ENCODE results near the gene PITPNB.

Gene PITPNB

DNA sequence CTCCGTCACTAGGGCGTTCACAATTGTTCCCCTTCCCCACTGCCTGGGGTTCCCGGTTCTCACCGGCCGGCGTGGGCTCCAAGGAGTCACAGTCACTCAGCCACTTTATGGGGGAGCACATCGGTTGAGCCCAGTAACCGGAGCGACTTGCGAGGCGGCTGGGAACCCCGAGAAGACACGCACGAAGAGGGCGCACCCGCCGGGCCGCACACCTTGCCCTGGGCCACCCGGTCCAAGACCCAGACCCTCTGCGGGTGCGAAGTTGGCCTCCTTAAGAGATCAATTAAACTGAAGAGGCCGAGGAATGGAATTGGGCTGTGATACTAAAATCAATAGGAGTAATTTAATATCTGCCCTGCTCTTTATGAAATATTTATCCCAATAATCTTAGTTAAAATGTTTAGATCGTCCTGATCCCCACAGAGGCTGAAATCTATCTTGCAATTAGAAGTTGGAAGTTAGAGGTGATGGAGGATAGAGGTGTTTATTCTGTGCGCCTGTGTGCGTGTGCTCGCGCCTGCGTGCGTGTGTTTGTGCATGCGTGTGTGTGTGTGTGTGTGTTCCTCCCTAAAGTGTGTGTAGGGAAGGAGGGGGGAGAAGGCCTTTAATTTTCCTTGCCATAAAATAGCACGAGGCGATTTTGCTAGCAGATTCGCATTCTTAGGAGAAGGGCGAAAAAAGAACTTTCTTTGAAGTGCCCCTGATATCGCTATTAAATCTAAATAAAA lies 116.5 kb downstream of the PITPNB start:
- no peak; the same call in 2 of the 3 replicates for ATAC-seq

More for the DNA sequence above, 116.5 kb downstream of the PITPNB start:
- TF ChIP-seq, protein P1, sequence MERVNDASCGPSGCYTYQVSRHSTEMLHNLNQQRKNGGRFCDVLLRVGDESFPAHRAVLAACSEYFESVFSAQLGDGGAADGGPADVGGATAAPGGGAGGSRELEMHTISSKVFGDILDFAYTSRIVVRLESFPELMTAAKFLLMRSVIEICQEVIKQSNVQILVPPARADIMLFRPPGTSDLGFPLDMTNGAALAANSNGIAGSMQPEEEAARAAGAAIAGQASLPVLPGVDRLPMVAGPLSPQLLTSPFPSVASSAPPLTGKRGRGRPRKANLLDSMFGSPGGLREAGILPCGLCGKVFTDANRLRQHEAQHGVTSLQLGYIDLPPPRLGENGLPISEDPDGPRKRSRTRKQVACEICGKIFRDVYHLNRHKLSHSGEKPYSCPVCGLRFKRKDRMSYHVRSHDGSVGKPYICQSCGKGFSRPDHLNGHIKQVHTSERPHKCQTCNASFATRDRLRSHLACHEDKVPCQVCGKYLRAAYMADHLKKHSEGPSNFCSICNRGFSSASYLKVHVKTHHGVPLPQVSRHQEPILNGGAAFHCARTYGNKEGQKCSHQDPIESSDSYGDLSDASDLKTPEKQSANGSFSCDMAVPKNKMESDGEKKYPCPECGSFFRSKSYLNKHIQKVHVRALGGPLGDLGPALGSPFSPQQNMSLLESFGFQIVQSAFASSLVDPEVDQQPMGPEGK (CRISPR knock-in tag; IDR thresholded peaks at IDR 0.05; ENCODE audit: borderline replicate concordance): no peak
- TF ChIP-seq, protein P2, sequence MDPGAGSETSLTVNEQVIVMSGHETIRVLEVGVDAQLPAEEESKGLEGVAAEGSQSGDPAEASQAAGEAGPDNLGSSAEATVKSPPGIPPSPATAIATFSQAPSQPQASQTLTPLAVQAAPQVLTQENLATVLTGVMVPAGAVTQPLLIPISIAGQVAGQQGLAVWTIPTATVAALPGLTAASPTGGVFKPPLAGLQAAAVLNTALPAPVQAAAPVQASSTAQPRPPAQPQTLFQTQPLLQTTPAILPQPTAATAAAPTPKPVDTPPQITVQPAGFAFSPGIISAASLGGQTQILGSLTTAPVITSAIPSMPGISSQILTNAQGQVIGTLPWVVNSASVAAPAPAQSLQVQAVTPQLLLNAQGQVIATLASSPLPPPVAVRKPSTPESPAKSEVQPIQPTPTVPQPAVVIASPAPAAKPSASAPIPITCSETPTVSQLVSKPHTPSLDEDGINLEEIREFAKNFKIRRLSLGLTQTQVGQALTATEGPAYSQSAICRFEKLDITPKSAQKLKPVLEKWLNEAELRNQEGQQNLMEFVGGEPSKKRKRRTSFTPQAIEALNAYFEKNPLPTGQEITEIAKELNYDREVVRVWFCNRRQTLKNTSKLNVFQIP (CRISPR knock-in tag; IDR thresholded peaks at IDR 0.05; ENCODE audit: borderline replicate concordance, low read depth): no peak
- no peak for TF ChIP-seq GLIS3 (CRISPR knock-in tag; IDR thresholded peaks at IDR 0.05)
- no peak for TF ChIP-seq ZNF8 (CRISPR knock-in tag; IDR thresholded peaks at IDR 0.05)
- no peak for TF ChIP-seq ZNF70 (CRISPR knock-in tag; IDR thresholded peaks at IDR 0.05)
- no peak for TF ChIP-seq TCF4 (CRISPR knock-in tag; IDR thresholded peaks at IDR 0.05; ENCODE audit: borderline replicate concordance)
- TF ChIP-seq ARNTL (CRISPR knock-in tag; IDR thresholded peaks at IDR 0.05; ENCODE audit: borderline replicate concordance, low read depth): no peak
- no peak for TF ChIP-seq RARB (CRISPR knock-in tag; IDR thresholded peaks at IDR 0.05)
- no peak for TF ChIP-seq ZFP30 (CRISPR knock-in tag; IDR thresholded peaks at IDR 0.05)
- TF ChIP-seq TOX (CRISPR knock-in tag; IDR thresholded peaks at IDR 0.05; ENCODE audit: borderline replicate concordance): no peak
- no peak for TF ChIP-seq BACH2 (CRISPR knock-in tag; IDR thresholded peaks at IDR 0.05; ENCODE audit: borderline replicate concordance)
- TF ChIP-seq ZC3H10 (CRISPR knock-in tag; IDR thresholded peaks at IDR 0.05): no peak
- TF ChIP-seq, protein P3, sequence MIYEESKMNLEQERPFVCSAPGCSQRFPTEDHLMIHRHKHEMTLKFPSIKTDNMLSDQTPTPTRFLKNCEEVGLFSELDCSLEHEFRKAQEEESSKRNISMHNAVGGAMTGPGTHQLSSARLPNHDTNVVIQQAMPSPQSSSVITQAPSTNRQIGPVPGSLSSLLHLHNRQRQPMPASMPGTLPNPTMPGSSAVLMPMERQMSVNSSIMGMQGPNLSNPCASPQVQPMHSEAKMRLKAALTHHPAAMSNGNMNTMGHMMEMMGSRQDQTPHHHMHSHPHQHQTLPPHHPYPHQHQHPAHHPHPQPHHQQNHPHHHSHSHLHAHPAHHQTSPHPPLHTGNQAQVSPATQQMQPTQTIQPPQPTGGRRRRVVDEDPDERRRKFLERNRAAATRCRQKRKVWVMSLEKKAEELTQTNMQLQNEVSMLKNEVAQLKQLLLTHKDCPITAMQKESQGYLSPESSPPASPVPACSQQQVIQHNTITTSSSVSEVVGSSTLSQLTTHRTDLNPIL (CRISPR knock-in tag; IDR thresholded peaks at IDR 0.05; ENCODE audit: low read depth): no peak
- no peak for TF ChIP-seq ESRRG (CRISPR knock-in tag; IDR thresholded peaks at IDR 0.05)
